Mesendoderm (in vitro differentiated cells): ENCODE data around the gene FGF9.
A peak's percentile ranks its signal among the peaks of the same experiment; 100 is the strongest.

ENCODE experiments used
- DNase-seq: peaks from one replicate; pipeline ENCODE4 v3.0.0; 2013
- H2AK5ac ChIP-seq: 2 replicates; pipeline ENCODE4 v1.6.1; 2013; ENCODE audit warnings: low read length, inconsistent platforms
- H2BK120ac ChIP-seq: 2 replicates; pipeline ENCODE4 v1.6.1; 2013; ENCODE audit warnings: low read depth, mild to moderate bottlenecking, low read length, moderate library complexity, mixed read lengths
- H2BK15ac ChIP-seq: replicated peaks from 2 replicates; pipeline ENCODE4 v1.6.1; 2013; ENCODE audit warnings: low read depth, mild to moderate bottlenecking, moderate library complexity
- H2BK5ac ChIP-seq: 2 replicates; pipeline ENCODE4 v1.6.1; 2013; ENCODE audit warnings: low read length, inconsistent platforms
- H3K18ac ChIP-seq: 2 replicates; pipeline ENCODE4 v1.6.1; 2013; ENCODE audit warnings: mild to moderate bottlenecking, low read length, mixed read lengths
- H3K23ac ChIP-seq: one replicate; pipeline ENCODE4 v1.6.1; 2013; ENCODE audit warnings: low read length
- H3K27ac ChIP-seq: 2 replicates; pipeline ENCODE4 v1.5.1; 2013; ENCODE audit warnings: low read depth, mild to moderate bottlenecking, inconsistent platforms, low read length, moderate library complexity
- H3K27me3 ChIP-seq: 2 replicates; pipeline ENCODE4 v1.6.1; 2013; ENCODE audit warnings: low read length, control low read depth, mild to moderate bottlenecking, inconsistent platforms; ENCODE audit not compliant: insufficient read depth, poor library complexity
- H3K36me3 ChIP-seq: 2 replicates; pipeline ENCODE4 v1.6.1; 2013; ENCODE audit warnings: low read length, inconsistent platforms; ENCODE audit not compliant: control insufficient read depth, insufficient read depth
- H3K4ac ChIP-seq: one replicate; pipeline ENCODE4 v1.6.1; 2013; ENCODE audit warnings: low read depth, mild to moderate bottlenecking, low read length, moderate library complexity
- H3K4me1 ChIP-seq: 2 replicates; pipeline ENCODE4 v1.6.1; 2013; ENCODE audit warnings: low read depth, low read length, inconsistent platforms; ENCODE audit not compliant: control insufficient read depth
- H3K4me2 ChIP-seq: 2 replicates; pipeline ENCODE4 v1.6.1; 2013; ENCODE audit warnings: low read length
- H3K4me3 ChIP-seq: 2 replicates; pipeline ENCODE4 v1.5.1; 2013; ENCODE audit warnings: mild to moderate bottlenecking, low read length
- H3K56ac ChIP-seq: one replicate; pipeline ENCODE4 v1.6.1; 2013; ENCODE audit warnings: low read length
- H3K79me1 ChIP-seq: 2 replicates; pipeline ENCODE4 v1.6.1; 2013; ENCODE audit warnings: low read length, inconsistent platforms
- H3K79me2 ChIP-seq: 2 replicates; pipeline ENCODE4 v1.6.1; 2013; ENCODE audit warnings: mild to moderate bottlenecking, low read length; ENCODE audit not compliant: control insufficient read depth, insufficient read depth
- H3K9ac ChIP-seq: 2 replicates; pipeline ENCODE4 v1.6.1; 2013; ENCODE audit warnings: low read length, inconsistent platforms
- H4K5ac ChIP-seq: one replicate; pipeline ENCODE4 v1.6.1; 2013; ENCODE audit warnings: low read length
- H4K8ac ChIP-seq: one replicate; pipeline ENCODE4 v1.6.1; 2013; ENCODE audit warnings: low read depth, mild to moderate bottlenecking, control low read depth, low read length, moderate library complexity
- WGBS: extraction: QIAGEN DNeasy Blood & Tissue Kit; methylation state at CpG from one replicate; pipeline ENCODE4 v1.1.7; 2013; ENCODE audit warnings: low lambda C conversion rate, missing lambda C conversion rate; ENCODE audit not compliant: insufficient coverage; ENCODE audit errors: extremely low coverage; 5-methylcytosine and 5-hydroxymethylcytosine counted together

Gene FGF9

GRCh38 chr13:21701460-21701859 lies 30.6 kb downstream of the FGF9 start:
- no peak overlapping the region for H2AK5ac ChIP-seq
- no peaks in the 10 kb centered on the region for H3K4me1 ChIP-seq
- no peak overlapping the region for H3K4me2 ChIP-seq
- DNase-seq = peak; percentile 48
- H3K79me2 ChIP-seq = no peaks in the 10 kb centered on the region
- no peaks in the 10 kb centered on the region for H3K36me3 ChIP-seq
- no peak overlapping the region for H3K27ac ChIP-seq
- no peak overlapping the region for H2BK5ac ChIP-seq
- no peak overlapping the region for H2BK120ac ChIP-seq
- H3K9ac ChIP-seq = no peak overlapping the region
- H3K27me3 ChIP-seq = no peaks in the 10 kb centered on the region
- no peak overlapping the region for H4K5ac ChIP-seq
- no peak overlapping the region for H3K56ac ChIP-seq
- no peak overlapping the region for H3K4me3 ChIP-seq
- H3K4ac ChIP-seq = no peak overlapping the region
- WGBS = no CpG with 5 or more reads among the region's 10 CpGs
- no peaks in the 10 kb centered on the region for H3K79me1 ChIP-seq
- no peak overlapping the region for H3K18ac ChIP-seq
- H4K8ac ChIP-seq = no peak overlapping the region
- no peak overlapping the region for H3K23ac ChIP-seq
- H2BK15ac ChIP-seq = no peak overlapping the region

GRCh38 chr13:21703846-21704245 lies 33.0 kb downstream of the FGF9 start:
- H3K9ac ChIP-seq = no peak overlapping the region
- no peak for DNase-seq

GRCh38 chr13:21707586-21707985 lies 36.7 kb downstream of the FGF9 start:
- no CpG with 5 or more reads among the region's 3 CpGs for WGBS
- H3K27ac ChIP-seq = no peak overlapping the region

More at GRCh38 chr13:21703846-21704245, 33.0 kb downstream of the FGF9 start:
- Histone ChIP-seq H3K4me3 (no peak overlapping the region), H2BK120ac (no peak overlapping the region), H3K79me1 (no peaks in the 10 kb centered on the region), H2BK15ac (no peak overlapping the region), H3K18ac (no peak overlapping the region), H3K27me3 (no peaks in the 10 kb centered on the region), H3K4ac (no peak overlapping the region), H2BK5ac (no peak overlapping the region), H3K23ac (no peak overlapping the region), H3K27ac (no peak overlapping the region), H3K56ac (no peak overlapping the region), H4K5ac (no peak overlapping the region), H2AK5ac (no peak overlapping the region), H3K4me2 (no peak overlapping the region), H3K36me3 (no peaks in the 10 kb centered on the region), H3K4me1 (no peaks in the 10 kb centered on the region), H4K8ac (no peak overlapping the region), H3K79me2 (no peaks in the 10 kb centered on the region)
- no CpG with 5 or more reads among the region's 4 CpGs for WGBS

GRCh38 chr13:21709697-21710096 lies 38.8 kb downstream of the FGF9 start:
- H3K9ac ChIP-seq = no peak overlapping the region

More at GRCh38 chr13:21707586-21707985, 36.7 kb downstream of the FGF9 start:
- Histone ChIP-seq H3K4me3 (no peak overlapping the region), H4K8ac (no peak overlapping the region), H3K79me1 (no peaks in the 10 kb centered on the region), H2BK15ac (no peak overlapping the region), H3K18ac (no peak overlapping the region), H2AK5ac (no peak overlapping the region), H2BK5ac (no peak overlapping the region), H3K79me2 (no peaks in the 10 kb centered on the region), H3K4me2 (no peak overlapping the region), H3K4me1 (no peaks in the 10 kb centered on the region), H3K36me3 (no peaks in the 10 kb centered on the region), H3K23ac (no peak overlapping the region), H4K5ac (no peak overlapping the region), H3K27me3 (no peaks in the 10 kb centered on the region), H3K9ac (no peak overlapping the region), H3K4ac (no peak overlapping the region), H3K56ac (no peak overlapping the region), H2BK120ac (no peak overlapping the region)
- no peak for DNase-seq

GRCh38 chr13:21710163-21710562 lies 39.3 kb downstream of the FGF9 start:
- Histone ChIP-seq H4K8ac (no peak overlapping the region), H3K56ac (no peak overlapping the region), H3K9ac (no peak overlapping the region), H3K36me3 (no peaks in the 10 kb centered on the region), H3K4me1 (no peaks in the 10 kb centered on the region), H3K79me1 (no peaks in the 10 kb centered on the region), H4K5ac (no peak overlapping the region), H2AK5ac (no peak overlapping the region), H2BK5ac (no peak overlapping the region), H3K4me2 (no peak overlapping the region), H3K23ac (no peak overlapping the region), H2BK15ac (no peak overlapping the region), H3K18ac (no peak overlapping the region), H3K79me2 (no peaks in the 10 kb centered on the region), H2BK120ac (no peak overlapping the region), H3K4me3 (no peak overlapping the region), H3K27ac (no peak overlapping the region), H3K4ac (no peak overlapping the region), H3K27me3 (no peaks in the 10 kb centered on the region)
- WGBS = no CpG with 5 or more reads among the region's 2 CpGs
- no peak for DNase-seq

More at GRCh38 chr13:21709697-21710096, 38.8 kb downstream of the FGF9 start:
- Histone ChIP-seq H2BK120ac (no peak overlapping the region), H3K79me1 (no peaks in the 10 kb centered on the region), H2BK15ac (no peak overlapping the region), H3K23ac (no peak overlapping the region), H3K56ac (no peak overlapping the region), H4K8ac (no peak overlapping the region), H3K79me2 (no peaks in the 10 kb centered on the region), H3K27me3 (no peaks in the 10 kb centered on the region), H2BK5ac (no peak overlapping the region), H3K4me3 (no peak overlapping the region), H4K5ac (no peak overlapping the region), H3K4me1 (no peaks in the 10 kb centered on the region), H3K18ac (no peak overlapping the region), H3K36me3 (no peaks in the 10 kb centered on the region), H3K4ac (no peak overlapping the region), H3K4me2 (no peak overlapping the region), H2AK5ac (no peak overlapping the region), H3K27ac (no peak overlapping the region)
- DNase-seq = no peak
- no CpG with 5 or more reads among the region's 1 CpG for WGBS

GRCh38 chr13:21717817-21718216 lies 46.9 kb downstream of the FGF9 start:
- Histone ChIP-seq H2AK5ac (no peak overlapping the region), H2BK120ac (no peak overlapping the region), H3K27ac (no peak overlapping the region), H3K79me2 (no peaks in the 10 kb centered on the region), H2BK5ac (no peak overlapping the region), H3K4me1 (no peaks in the 10 kb centered on the region), H3K36me3 (no peaks in the 10 kb centered on the region), H3K23ac (no peak overlapping the region), H4K8ac (no peak overlapping the region), H3K4ac (no peak overlapping the region), H3K27me3 (no peaks in the 10 kb centered on the region), H3K9ac (no peak overlapping the region), H3K4me3 (no peak overlapping the region), H3K79me1 (no peaks in the 10 kb centered on the region), H3K56ac (no peak overlapping the region), H2BK15ac (no peak overlapping the region), H3K18ac (no peak overlapping the region), H3K4me2 (no peak overlapping the region), H4K5ac (no peak overlapping the region)
- WGBS = no CpG with 5 or more reads among the region's 4 CpGs
- DNase-seq = peak; percentile 90
